Measurements from ENCODE around the gene DNAJC16.

GRCh38 chr1:15621975-15622374, 95.3 kb downstream of the DNAJC16 start:
- TF ChIP-seq CTCF (IDR thresholded peaks at IDR 0.05; ENCODE audit: low read depth, low read length) (no peak), POLR2A (IDR thresholded peaks at IDR 0.05; ENCODE audit: extremely low read depth, insufficient read length) (no peak), MYC (IDR thresholded peaks at IDR 0.05; ENCODE audit: low read depth, low read length) (no peak)

All from NB4 (cell line).